ENCODE measurements around the gene FAM187B.

- TF ChIP-seq CTCF (IDR thresholded peaks at IDR 0.05): peak in 2 of 7 experiments; percentile 16 to 34
- TF ChIP-seq POLR2A (IDR thresholded peaks at IDR 0.05): no peak
Observed at GRCh38 chr19:35236638-35237400, 8.3 kb upstream of the FAM187B start.
